COLO829 (cell line): ENCODE data around the gene ZBTB42.

ENCODE experiments used
- DNase-seq: peaks from one replicate; pipeline ENCODE4 v3.0.0; 2012; ENCODE audit warnings: low spot score

The ZBTB42 gene

GRCh38 chr14:104769324-104770071 lies 31.4 kb upstream of the ZBTB42 start:
- DNase-seq, result no peak

GRCh38 chr14:104770072-104770579 lies 30.8 kb upstream of the ZBTB42 start:
- DNase-seq, result no peak

- no peak for DNase-seq
Observed at GRCh38 chr14:104770851-104771272, 30.0 kb upstream of the ZBTB42 start.

- no peak for DNase-seq
Observed at GRCh38 chr14:104771374-104771773, 29.5 kb upstream of the ZBTB42 start.

GRCh38 chr14:104771918-104772706 lies 28.8 kb upstream of the ZBTB42 start:
- no peak for DNase-seq

GRCh38 chr14:104772707-104773504 lies 28.0 kb upstream of the ZBTB42 start:
- DNase-seq, result no peak

GRCh38 chr14:104773505-104774452 lies 27.1 kb upstream of the ZBTB42 start:
- no peak for DNase-seq

GRCh38 chr14:104774453-104775072 lies 26.3 kb upstream of the ZBTB42 start:
- no peak for DNase-seq

GRCh38 chr14:104775073-104775489 lies 25.8 kb upstream of the ZBTB42 start:
- no peak for DNase-seq

- DNase-seq, result no peak
Observed at GRCh38 chr14:104776481-104776880, 24.4 kb upstream of the ZBTB42 start.

GRCh38 chr14:104776961-104777807 lies 23.7 kb upstream of the ZBTB42 start:
- DNase-seq, result no peak

- no peak for DNase-seq
Observed at GRCh38 chr14:104777808-104778249, 23.1 kb upstream of the ZBTB42 start.

GRCh38 chr14:104778694-104779331 lies 22.1 kb upstream of the ZBTB42 start:
- no peak for DNase-seq

- DNase-seq, result no peak
Observed at GRCh38 chr14:104779776-104780512, 21.0 kb upstream of the ZBTB42 start.

- DNase-seq, result no peak
Observed at GRCh38 chr14:104780513-104781030, 20.3 kb upstream of the ZBTB42 start.

- DNase-seq, result no peak
Observed at GRCh38 chr14:104781271-104782077, 19.4 kb upstream of the ZBTB42 start.

- DNase-seq, result no peak
Observed at GRCh38 chr14:104782086-104782807, 18.7 kb upstream of the ZBTB42 start.
